ENCODE measurements around the gene RXFP2.

Gene RXFP2, protein sequence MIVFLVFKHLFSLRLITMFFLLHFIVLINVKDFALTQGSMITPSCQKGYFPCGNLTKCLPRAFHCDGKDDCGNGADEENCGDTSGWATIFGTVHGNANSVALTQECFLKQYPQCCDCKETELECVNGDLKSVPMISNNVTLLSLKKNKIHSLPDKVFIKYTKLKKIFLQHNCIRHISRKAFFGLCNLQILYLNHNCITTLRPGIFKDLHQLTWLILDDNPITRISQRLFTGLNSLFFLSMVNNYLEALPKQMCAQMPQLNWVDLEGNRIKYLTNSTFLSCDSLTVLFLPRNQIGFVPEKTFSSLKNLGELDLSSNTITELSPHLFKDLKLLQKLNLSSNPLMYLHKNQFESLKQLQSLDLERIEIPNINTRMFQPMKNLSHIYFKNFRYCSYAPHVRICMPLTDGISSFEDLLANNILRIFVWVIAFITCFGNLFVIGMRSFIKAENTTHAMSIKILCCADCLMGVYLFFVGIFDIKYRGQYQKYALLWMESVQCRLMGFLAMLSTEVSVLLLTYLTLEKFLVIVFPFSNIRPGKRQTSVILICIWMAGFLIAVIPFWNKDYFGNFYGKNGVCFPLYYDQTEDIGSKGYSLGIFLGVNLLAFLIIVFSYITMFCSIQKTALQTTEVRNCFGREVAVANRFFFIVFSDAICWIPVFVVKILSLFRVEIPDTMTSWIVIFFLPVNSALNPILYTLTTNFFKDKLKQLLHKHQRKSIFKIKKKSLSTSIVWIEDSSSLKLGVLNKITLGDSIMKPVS

DNA sequence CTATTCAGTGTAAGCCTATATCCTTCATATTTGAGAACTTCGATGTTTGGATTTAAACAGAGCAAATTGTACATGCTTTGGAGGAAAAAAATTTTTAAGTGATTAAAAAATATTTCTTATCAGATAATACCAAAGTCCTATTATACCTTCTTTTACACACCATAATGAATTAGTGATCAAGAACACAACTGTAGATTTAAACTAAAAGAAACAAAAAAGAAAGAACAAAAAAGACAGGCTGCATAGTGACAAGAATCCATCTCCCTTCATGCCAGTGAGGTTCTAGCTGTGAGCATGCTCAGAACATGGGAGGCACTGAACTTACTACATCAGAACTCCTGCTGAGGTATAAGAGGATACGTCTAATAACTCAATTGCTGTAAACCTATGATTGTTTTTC lies at the start of gene RXFP2:
RXFP2 (plus strand) TSS at position 301 of the 400 bp plus-strand sequence; CDS start at position 388, 87 bp downstream.
- no peak for DNase-seq (ENCODE audit: low read depth)
- no peak within 1 kb of the TSS for H3K4me3 ChIP-seq (ENCODE audit: low read depth, low read length)
- TF ChIP-seq, protein P1, sequence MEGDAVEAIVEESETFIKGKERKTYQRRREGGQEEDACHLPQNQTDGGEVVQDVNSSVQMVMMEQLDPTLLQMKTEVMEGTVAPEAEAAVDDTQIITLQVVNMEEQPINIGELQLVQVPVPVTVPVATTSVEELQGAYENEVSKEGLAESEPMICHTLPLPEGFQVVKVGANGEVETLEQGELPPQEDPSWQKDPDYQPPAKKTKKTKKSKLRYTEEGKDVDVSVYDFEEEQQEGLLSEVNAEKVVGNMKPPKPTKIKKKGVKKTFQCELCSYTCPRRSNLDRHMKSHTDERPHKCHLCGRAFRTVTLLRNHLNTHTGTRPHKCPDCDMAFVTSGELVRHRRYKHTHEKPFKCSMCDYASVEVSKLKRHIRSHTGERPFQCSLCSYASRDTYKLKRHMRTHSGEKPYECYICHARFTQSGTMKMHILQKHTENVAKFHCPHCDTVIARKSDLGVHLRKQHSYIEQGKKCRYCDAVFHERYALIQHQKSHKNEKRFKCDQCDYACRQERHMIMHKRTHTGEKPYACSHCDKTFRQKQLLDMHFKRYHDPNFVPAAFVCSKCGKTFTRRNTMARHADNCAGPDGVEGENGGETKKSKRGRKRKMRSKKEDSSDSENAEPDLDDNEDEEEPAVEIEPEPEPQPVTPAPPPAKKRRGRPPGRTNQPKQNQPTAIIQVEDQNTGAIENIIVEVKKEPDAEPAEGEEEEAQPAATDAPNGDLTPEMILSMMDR (IDR thresholded peaks at IDR 0.05; ENCODE audit: low read depth, low read length, missing control alignments): no peak

DNA sequence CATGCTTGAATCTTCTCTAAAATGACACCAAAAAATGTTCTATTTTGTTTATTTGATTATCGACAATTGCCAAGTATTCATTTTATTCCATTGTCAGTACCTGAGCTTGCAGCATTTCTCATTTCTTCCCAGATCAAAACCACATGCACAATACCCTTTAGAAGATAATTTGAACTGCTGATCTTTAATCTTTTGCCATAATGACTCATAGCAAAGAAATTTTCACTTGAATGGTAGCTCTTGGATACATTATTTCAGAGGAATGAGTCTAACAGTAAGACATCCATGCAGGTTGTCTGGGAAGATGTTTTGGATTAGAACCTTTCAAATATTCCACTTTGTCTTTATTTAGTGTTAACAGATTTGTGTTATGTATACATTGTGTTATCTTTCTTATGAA lies 42.0 kb upstream of the RXFP2 start:
- no peak overlapping the region for H3K4me3 ChIP-seq (ENCODE audit: low read depth, low read length)
- TF ChIP-seq, protein P1 (IDR thresholded peaks at IDR 0.05; ENCODE audit: low read depth, low read length, missing control alignments): no peak
- DNase-seq (ENCODE audit: low read depth): no peak

DNA sequence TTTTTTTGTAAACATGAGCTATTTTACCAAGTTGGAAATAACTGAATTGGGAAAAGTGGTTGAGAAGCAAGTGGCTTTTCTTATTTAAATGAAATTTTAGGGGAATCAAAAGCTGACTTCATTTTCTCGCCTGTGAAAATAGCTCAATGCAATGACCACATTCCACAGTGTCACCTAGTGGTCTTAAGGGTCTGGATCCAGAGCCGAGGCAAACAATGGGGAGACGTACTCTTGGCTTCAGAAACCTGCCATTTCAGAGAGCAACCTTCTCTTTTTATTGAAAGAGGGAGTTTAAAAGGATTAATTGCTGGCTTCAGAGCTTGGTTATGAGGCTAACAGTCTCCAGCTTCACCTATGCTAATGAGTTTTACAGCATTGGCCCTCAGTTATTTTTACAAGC lies 39.7 kb upstream of the RXFP2 start:
- no peak overlapping the region for H3K4me3 ChIP-seq (ENCODE audit: low read depth, low read length)
- no peak for DNase-seq (ENCODE audit: low read depth)
- TF ChIP-seq, protein P1 (IDR thresholded peaks at IDR 0.05; ENCODE audit: low read depth, low read length, missing control alignments): no peak

DNA sequence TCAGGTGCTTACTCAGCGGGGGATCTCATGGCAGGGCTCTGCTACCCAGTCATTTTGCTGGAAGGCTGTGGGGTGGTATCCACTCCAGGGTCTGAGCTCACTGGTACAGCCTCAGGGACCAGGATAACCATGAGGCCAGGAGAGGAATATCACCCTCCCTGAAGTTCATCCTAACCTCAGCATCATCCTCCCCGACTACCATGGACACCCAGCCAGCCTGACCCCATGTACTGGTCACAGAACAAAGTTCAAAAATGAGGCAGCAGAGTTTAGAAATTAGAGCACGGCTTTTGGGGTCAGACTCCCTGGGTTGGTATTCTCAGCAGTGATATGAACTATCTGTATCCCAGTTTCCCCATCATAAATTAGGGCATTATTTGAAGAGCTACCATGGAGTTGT lies 35.5 kb upstream of the RXFP2 start:
- no peak for DNase-seq (ENCODE audit: low read depth)
- TF ChIP-seq, protein P1 (IDR thresholded peaks at IDR 0.05; ENCODE audit: low read depth, low read length, missing control alignments): no peak
- H3K4me3 ChIP-seq (ENCODE audit: low read depth, low read length): no peak overlapping the region

DNA sequence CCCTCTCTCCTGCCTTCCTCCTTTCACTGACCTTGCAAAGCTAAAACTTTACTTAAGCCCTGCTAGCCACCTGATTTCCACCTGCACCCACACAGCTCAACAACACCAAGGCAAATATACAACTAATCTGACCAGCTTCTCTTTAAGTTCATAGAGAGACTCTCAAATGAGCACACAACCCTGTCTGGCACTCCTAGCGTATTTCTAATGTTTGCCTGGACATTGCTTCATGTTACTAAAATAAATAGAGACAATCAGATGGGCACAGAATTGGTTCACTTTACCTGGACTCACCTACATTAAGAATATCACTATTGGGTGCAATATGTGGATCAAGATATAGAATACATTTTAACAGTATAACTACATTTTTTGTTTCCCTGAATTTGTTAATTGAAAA lies 33.2 kb upstream of the RXFP2 start:
- H3K4me3 ChIP-seq (ENCODE audit: low read depth, low read length): no peak overlapping the region
- DNase-seq (ENCODE audit: low read depth): no peak
- TF ChIP-seq, protein P1 (IDR thresholded peaks at IDR 0.05; ENCODE audit: low read depth, low read length, missing control alignments): no peak

DNA sequence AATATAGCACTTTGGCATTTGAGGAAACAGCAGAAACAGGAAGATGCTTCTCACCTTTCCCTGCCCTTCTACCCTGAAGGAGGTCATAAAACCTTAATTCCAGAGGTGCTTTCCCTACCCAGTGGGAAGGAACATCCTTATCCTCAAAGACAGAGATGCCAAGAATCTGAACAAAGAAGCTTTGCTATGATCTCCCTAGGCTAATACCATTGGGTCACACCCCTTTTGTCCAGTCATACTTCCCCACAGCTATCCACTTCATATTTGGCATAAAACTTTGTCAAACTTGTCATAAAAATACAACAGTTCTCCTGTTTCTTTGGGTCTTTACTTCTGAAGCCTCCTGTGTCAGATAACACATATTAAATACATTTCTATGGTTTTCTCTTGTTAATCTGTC lies 21.7 kb upstream of the RXFP2 start:
- H3K4me3 ChIP-seq (ENCODE audit: low read depth, low read length): no peak overlapping the region
- DNase-seq (ENCODE audit: low read depth): no peak
- TF ChIP-seq, protein P1 (IDR thresholded peaks at IDR 0.05; ENCODE audit: low read depth, low read length, missing control alignments): no peak

All from GM12864 (cell line).